ENCODE data around the gene GLYATL3. TPM values are rescaled to one million over a fixed set of nuclear protein-coding genes. Genes with fewer than 3 reads are reported as not detected.
A peak's percentile ranks its signal among the peaks of the same experiment; 100 is the strongest.

Gene GLYATL3
- total RNA-seq, 1 donor from 2014 or later: not detected

DNA sequence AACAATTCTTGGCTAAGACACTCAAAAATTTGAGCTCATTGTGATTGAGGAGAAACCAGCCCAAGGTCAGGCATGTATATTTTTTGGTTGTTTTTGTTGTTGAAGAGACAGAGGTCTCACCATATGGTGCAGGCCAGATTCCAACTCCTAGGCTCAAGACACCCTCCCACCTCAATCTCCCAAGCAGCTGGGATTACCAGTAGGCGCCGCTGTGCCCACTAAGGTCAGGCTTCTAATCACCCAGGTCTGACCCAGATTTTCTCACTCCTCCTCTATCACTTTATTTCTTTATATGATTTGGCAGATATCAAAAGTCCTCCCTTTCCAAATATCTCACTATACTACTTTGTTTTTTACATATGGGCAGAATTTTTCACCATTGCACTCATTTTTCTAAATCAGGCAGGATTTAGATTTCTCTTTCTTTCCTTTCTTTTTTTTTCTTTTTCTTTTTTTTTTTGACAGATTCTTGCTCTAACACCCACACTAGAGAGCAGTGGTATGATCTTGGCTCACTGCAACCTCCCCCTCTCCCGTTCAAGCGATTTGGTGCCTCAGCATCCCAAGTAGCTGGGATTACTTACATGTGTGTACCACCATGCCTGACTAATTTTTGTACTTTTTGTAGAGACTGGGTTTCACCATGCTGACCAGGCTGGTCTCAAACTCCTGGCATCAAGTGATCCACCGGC, 49.0 kb downstream of the GLYATL3 start:
- no peak for DNase-seq (ENCODE audit: low read depth in 2 of 2)

DNA sequence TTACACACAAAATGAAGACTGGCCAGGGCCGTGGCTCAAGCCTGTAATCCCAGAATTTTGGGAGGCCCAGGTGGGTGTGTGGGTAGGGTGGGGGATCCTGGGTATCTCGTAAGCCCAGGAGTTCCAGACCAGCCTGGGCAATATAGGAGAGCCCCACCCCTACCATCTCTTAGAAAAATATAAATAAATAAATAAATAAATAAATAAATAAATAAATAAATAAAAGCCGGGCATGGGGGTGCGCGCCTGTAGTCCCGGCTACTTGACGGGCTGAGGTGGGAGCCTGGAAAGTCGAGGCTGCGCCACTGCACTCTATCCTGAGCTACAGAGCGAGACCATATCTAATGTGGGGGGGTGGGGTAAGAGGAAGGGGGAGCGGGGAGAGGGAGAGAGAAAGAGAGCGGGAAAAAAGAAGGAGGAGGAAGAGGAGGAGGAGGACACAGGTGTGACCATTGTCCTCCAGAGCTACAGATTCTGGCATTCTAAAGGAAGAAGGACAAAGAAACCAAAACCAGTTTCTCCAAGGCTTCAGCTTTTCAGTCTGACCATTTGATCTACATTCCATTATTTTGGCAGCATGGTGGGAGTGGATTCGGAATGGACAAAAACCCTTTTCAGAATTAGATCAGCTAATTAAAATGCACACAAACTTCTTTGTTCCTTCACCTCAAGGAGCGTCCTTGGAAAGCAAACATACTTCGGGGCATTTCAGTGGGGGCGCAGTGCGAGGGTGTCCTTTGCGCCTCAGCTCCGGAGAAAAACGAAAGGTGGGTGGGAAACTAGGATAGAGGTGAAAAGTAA, 50.2 kb downstream of the GLYATL3 start:
- DNase-seq (ENCODE audit: low read depth in 2 of 2): no peak

DNA sequence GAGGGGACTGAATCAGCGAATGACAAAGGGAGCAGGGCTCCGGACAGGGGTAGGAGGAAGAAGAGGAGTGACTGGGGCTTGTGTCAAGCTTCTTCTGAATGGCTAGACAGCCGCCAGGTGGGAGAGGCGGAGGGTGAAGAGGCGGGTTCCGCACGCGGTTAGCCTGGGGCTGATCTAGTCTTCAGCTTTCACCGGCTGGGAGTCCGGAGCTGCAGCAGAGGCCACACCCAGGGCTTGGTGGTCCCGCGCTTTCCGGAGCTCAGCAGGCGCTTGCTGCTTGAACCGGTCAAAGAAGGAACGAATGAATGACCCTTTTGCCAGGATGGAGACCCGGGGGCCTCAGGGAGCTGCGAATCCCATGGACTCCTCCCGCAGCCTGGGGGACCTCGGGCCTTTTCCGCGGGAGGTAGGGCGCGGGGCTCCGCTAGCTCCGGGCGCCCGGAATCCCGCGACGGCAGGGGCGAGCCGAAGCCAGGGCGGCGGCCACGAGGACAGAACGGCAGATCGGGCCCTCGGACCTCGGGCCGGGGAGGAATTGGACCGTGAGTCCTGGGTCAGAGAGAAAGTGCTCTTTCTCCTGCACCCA, 50.9 kb downstream of the GLYATL3 start, which contains the start of gene C6orf141:
Gene C6orf141 (plus strand): TSS at position 177 of the 586 bp plus-strand sequence. CDS start 125 bp downstream, at position 302.
- DNase-seq (ENCODE audit: low read depth in 2 of 2): peak; percentile 36 to 79

DNA sequence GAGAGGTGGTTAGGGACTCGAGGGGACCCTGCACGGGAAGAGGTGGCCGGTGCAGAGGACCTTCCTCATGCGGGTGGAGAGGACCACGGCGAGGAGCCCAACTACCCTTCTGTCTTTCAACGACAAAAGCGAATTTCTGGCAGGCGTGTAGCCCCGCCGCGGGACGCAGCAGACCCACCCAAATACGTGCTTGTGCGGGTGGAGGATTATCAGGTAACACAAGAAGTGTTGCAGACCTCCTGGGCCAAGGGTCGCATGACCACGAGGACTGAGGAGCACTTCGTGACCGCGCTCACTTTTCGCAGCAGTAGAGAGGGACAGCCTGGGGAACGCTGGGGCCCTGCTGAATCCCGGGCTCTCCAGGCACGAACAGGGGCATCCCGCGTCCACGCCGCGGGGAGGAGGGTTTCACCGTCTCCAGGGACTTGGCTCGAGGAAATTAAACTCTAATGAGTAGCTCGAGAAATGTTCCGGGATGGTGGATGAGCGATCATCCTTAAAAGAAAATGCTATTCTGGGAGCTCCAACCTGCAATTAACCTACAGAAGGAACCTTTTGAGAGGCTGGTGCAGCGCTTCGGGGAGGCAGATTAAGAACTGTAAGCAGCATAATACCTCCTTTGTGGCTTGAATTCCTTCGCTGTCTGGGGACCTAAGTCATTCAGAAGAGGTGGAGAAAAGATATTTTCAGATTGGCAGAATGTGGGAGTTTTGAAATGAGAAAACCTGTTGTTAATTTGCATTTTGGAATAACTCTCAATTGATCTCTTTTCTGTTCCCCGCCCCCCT, 51.5 kb downstream of the GLYATL3 start:
- peak in 1 of 2 donors; percentile 39 for DNase-seq (ENCODE audit: low read depth in 2 of 2)

DNA sequence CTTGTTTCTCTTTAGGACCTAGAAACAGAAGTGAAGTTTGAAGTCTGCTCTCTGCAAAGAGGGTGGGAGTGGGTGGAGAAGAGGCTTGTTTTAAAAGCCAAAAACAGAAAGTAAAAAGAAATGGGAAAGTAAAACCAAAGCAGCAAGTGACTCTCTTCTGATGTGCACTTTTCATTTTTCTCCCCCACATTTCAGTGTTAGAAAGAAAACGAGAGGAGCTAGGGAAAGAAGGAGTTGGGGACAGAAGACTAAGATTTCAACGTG, 52.1 kb downstream of the GLYATL3 start:
- no peak for DNase-seq (ENCODE audit: low read depth in 2 of 2)

DNA sequence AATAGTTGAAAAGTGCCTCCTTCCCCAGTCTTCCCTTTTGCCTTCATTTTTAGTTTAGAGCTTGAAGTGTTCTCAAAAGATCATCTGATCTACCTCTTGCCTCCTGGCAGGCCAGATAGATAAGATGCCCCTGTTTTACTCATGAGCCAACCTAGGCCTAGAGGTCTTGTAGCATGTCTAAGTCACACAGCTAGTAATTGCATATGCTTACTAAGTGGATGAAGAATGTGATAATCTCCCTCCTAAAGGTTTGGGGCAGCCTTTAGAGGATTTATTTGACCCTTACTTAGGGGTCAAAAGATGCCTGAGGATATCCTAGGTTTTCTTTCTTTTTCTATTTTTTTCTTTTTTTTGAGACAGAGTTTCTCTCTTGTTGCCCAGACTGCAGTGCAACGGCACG, 52.9 kb downstream of the GLYATL3 start:
- DNase-seq (ENCODE audit: low read depth in 2 of 2): no peak

DNA sequence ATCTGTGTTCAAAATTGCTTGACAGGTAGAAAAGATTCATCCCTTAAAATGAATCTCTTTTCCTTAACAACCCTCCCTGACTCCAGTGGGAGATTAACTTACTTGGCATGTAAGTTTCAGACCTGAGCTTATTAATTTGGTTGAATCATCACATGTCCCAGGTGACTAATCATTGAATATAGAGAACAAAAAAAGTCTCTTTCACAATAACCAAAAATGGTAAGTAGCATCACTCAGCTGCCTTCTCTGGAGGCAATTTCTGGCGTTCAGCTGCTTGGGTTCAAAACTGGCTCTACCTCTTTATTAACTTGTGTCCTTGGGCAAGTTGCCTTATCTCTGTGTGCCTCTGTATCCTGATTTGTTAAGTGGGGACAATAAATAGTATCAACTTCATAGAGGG, 53.7 kb downstream of the GLYATL3 start:
- DNase-seq (ENCODE audit: low read depth in 2 of 2): peak in 1 of 2 donors; percentile 47

DNA sequence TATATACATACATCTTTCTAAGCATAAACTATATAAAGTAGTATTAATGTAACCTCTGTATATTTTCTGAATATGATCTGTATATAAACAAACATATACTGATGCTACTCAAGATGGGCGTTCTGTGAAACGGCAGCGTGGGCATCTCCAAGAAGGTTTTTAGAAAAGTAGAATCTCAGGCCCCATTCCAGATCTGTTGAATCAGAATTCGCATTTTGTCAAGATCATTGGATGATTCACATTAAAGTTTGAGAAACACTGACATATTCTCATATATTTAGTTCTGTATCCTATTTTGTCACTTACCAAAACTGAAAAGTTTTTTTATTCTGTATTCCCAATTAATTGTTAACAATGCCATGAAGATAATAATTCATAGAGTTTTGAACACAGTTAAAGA, 56.2 kb downstream of the GLYATL3 start:
- no peak for DNase-seq (ENCODE audit: low read depth in 2 of 2)

DNA sequence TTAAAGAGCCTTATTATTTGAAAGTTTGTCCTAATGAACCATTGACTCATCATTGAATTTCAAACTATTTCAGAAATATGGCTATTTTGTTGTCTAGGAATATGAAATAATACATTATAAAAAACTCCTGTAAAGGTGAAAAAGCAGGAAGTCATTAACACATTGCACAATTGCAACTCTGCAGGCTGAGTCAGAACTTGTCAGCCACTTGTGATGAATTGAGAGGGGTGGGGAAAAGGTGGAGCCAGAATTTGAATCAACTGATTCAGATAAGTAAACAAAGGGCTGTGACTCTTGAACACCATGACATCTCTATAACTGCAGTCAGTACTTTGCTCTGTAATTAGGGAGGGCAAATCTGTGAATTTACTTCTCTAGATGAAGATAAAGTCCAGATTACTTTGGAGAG, 56.7 kb downstream of the GLYATL3 start:
- peak; percentile 95 to 98 for DNase-seq (ENCODE audit: low read depth in 2 of 2)

DNA sequence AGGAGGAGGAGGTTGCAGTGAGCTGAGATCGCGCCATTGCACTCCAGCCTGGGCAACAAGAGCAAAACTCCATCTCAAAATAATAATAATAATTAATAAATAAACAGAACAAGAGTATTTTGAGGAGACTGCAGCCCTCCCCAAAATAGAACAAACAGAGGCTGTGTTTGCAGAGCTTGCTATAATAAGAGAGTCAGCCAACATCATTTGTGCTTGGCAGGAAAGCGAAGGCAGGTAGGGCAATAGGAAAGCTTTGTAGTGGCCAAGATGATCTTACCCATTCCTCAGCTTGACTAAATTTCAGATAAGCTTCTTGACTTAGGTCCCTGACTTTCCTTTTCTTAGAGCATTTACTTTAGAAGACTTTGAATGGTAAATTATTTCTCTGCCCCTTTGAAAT, 57.5 kb downstream of the GLYATL3 start:
- no peak for DNase-seq (ENCODE audit: low read depth in 2 of 2)

DNA sequence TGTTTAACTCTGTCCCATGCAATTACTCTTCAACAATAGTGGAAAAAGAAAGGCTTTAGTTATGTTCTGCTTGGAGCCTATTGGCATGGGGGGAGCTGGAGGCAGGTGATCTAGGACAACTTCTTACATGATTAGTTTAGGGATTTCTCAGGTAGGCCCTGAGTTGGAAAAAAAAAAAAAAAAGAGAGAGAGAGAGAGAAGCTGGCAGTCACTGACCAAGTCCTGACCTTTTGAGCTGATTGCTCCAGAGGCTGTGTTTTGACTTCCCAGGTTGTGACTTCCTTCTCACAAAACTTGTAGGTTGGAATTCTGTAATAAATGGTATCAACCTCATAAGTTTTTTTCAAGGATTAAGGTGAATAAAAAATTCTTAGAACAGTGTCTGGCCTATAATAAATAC, 58.5 kb downstream of the GLYATL3 start:
- no peak for DNase-seq (ENCODE audit: low read depth in 2 of 2)

DNA sequence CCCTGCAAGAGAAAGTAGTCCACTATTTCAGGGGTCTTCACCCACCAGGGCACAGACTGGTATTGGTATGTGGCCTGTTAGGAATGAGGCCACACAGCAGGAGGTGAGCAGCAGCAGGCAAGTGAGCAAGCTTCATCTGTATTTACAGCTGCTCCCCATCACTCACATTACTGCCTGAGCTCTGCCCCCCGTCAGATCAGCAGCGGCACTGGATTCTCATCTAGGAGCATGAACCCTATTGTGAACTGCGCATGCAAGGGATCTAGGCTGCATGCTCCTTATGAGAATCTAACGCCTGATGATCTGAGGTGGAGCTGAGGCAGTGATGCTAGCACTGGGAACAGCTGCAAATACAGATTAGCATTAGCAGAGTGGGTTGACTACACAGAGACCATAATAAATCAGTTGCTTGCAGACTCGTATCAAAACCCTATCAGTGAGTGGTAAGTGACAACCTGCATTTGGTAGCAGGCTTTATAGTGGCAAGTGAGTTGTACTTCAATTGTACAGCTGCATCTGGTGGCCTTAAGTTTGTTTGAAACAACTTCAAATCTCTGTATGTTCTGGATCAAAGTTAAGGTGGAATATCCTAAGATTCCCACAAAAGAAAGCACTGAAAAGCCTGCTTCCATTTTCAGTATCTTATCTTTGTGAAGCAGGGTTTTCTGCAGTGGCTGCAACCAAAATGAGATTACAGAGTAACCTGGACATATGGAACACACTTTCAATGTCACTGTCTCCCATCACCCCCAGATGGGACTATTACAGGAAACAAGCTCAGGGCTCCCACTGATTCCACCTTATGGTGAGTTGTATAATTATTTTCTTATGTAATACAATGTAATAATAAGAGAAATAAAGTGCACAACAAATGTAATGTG, 63.5 kb downstream of the GLYATL3 start:
- DNase-seq (ENCODE audit: low read depth in 2 of 2): no peak

DNA sequence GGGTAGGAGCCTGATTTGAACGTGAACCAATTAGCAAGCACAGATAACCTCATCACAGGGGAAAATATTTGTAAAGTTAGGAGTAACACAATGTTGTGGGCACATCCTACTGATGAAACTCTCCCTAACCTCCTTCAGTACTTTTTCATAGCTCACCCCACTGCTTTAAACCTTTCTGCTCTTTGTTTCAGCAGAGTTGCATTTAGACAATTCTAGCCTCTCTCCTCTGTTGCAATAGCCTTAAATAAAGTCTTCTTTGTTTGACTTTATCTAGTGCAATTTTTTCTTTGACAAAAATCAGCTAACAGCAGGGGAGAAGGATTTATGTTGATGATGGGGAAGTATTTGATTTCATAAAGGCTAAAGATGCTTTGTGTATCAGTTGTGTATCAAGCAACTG, 64.8 kb downstream of the GLYATL3 start:
- no peak for DNase-seq (ENCODE audit: low read depth in 2 of 2)

DNA sequence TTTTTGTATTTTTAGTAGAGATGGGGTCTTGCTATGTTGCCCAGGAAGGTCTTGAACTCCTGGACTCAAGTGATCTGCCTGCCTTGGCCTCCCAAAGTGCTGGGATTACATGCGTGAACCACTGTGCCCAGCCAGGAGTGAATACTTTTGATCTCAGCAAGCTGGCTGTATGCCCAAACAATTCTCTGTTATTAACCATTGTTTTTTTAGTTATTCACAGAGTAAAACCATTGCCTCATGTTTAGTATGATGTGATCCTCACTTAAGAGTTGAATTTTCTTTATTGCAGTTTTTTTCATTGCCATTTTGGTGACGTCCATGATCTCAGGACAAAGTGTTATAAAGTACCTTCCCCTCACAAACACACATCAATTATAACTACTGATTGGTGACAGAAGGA, 65.5 kb downstream of the GLYATL3 start:
- peak; percentile 78 to 84 for DNase-seq (ENCODE audit: low read depth in 2 of 2)

DNA sequence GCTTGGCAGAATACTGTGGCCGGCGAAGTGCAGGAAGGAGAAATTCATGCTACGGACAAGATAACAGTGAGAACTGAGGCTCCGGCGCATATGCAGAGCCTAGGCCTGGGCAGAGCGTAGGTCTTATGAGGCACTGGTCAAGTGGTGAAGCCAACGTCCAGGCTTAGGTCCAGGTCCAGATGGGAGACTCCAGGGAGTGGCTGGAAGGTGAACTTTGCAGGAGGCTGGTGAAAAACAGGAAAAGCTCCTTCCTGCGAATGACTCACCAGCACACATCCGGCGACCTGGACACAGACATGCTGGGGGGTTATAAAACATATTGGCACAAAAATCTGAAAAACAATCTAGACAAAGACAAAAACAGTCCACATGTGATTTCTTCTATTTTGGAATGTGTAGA, 66.1 kb downstream of the GLYATL3 start:
- peak; percentile 99 to 100 for DNase-seq (ENCODE audit: low read depth in 2 of 2)

DNA sequence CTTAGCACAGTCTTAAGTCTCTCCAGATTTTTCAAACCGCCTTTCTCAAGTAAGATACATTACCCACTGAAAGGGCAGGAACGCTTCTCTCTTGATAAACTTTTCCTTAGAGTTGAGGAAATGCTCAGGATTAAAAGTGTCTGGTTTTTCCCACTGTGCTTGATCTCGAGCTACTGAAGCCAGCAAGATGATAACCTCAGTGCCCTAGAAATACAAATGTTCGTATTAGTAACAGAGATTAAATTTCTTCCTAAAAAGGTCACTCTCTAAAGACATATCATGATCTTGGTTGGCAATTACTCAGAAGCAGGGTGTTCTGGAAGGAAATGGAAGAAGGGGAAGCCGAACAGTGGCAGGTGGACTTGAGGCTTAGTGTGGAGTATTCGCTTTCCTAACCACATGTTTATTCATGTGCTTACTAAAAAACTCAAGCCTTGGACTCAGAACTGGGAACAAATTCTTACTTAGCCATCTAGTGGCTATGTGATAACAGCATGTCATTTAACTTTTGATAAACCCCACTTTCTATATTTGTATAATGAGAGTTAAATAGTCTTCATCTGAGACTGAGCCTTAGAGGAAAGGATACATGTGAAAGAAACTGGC, 70.9 kb downstream of the GLYATL3 start:
- DNase-seq (ENCODE audit: low read depth in 2 of 2): peak; percentile 65 to 82

DNA sequence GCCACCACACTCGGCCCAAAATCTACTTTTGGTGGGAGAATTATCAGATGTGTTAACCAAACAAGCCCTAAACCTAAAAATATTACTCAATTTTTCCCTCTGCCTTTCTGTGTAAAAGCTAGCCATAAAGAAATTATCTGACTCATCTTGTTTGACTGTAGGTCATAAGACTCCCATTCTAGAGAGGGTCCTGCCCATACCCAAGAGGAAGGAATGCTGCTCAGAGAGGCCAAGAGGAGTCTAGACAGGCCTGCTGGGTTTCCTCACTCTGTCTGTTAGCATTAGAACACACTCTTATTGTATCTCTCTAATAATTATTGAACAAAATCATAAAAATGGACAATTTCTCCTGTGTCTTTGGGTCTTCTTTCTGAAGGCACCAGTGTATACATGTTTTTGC, 76.9 kb downstream of the GLYATL3 start:
- no peak for DNase-seq (ENCODE audit: low read depth in 2 of 2)
